Measurements from ENCODE around the gene ANG. TPM values are rescaled to one million over a fixed set of nuclear protein-coding genes. Genes with fewer than 3 reads are reported as not detected.
"Not testable (repeated sequence)": the region's sequence is repeated elsewhere in the genome, so short reads cannot be mapped to it uniquely, and the experiment has no call there.

Gene ANG
- total RNA-seq, 4 donors from 2014 or later = 1.4 to 15.1 (median 5.8) TPM

- intact Hi-C loops (cut with DNase I) = no loop called here
- Histone ChIP-seq H3K4me3 (peak overlapping the region in 3 of 4 donors; percentile 26 to 56 (median 39)), H3K4me1 (peaks cover 6 to 14% (median 12%) of the 10 kb centered on the region in 3 donors), H3K36me3 (no peaks in the 10 kb centered on the region), H3K27me3 (peaks cover 0 to 98% (median 0%) of the 10 kb centered on the region in 4 donors), H3K27ac (no peak overlapping the region), H3K9me3 (no peaks in the 10 kb centered on the region)
- peak; percentile 10 for DNase-seq
- WGBS, 2 donors = 1 to 18% methylated on average over 8 to 17 of the region's 31 CpGs
- TF ChIP-seq CTCF (IDR thresholded peaks at IDR 0.05) (peak; percentile 39 to 81 (median 57)), POLR2A (IDR thresholded peaks at IDR 0.05) (no peak)
Observed at GRCh38 chr14:20662968-20663732, 25.4 kb upstream of the ANG start.

- Histone ChIP-seq H3K4me1 (peaks cover 6 to 14% (median 12%) of the 10 kb centered on the region in 3 donors), H3K27me3 (peaks cover 0 to 66% (median 0%) of the 10 kb centered on the region in 4 donors)
- 73 to 76% methylated on average over 7 of the region's 7 CpGs for WGBS, 2 donors
- H3K4me3 ChIP-seq; H3K27ac ChIP-seq; H3K9me3 ChIP-seq; H3K36me3 ChIP-seq; DNase-seq; intact Hi-C loops (cut with DNase I): not testable (repeated sequence)
Observed at GRCh38 chr14:20666400-20666961, 22.1 kb upstream of the ANG start.

GRCh38 chr14:20667957-20668356, 20.6 kb upstream of the ANG start:
- Histone ChIP-seq H3K27ac (no peak overlapping the region), H3K4me1 (peaks cover 6 to 10% (median 9%) of the 10 kb centered on the region in 3 donors), H3K4me3 (no peak overlapping the region), H3K9me3 (no peaks in the 10 kb centered on the region), H3K27me3 (peaks cover 0 to 54% (median 0%) of the 10 kb centered on the region in 4 donors), H3K36me3 (no peaks in the 10 kb centered on the region)
- intact Hi-C loops (cut with DNase I) = no loop called here
- DNase-seq = no peak
- whole genome bisulfite sequencing, 2 donors = 44 to 73% methylated on average over 1 to 2 of the region's 2 CpGs
- TF ChIP-seq POLR2A (IDR thresholded peaks at IDR 0.05) (no peak), CTCF (IDR thresholded peaks at IDR 0.05) (no peak)

- intact Hi-C loops (cut with DNase I) = no loop called here
- Histone ChIP-seq H3K36me3 (no peaks in the 10 kb centered on the region), H3K9me3 (no peaks in the 10 kb centered on the region), H3K4me3 (no peak overlapping the region), H3K27ac (no peak overlapping the region), H3K27me3 (peaks cover 0 to 53% (median 0%) of the 10 kb centered on the region in 4 donors), H3K4me1 (peaks cover 0 to under 1% (median 0%) of the 10 kb centered on the region in 3 donors)
- 60% methylated on average over 2 of the region's 2 CpGs; no CpG with 5 or more reads in 1 of the 2 donors for WGBS, 2 donors
- no peak for DNase-seq
- TF ChIP-seq CTCF (IDR thresholded peaks at IDR 0.05) = no peak
- TF ChIP-seq POLR2A (IDR thresholded peaks at IDR 0.05) = no peak
Observed at GRCh38 chr14:20668969-20669368, 19.6 kb upstream of the ANG start.

- intact Hi-C loops (cut with DNase I) = no loop called here
- TF ChIP-seq CTCF (IDR thresholded peaks at IDR 0.05) (no peak), POLR2A (IDR thresholded peaks at IDR 0.05) (no peak)
- no peaks in the 10 kb centered on the region for H3K36me3 ChIP-seq
- H3K27ac ChIP-seq = no peak overlapping the region
- H3K4me1 ChIP-seq = no peaks in the 10 kb centered on the region
- H3K27me3 ChIP-seq = peaks cover 0 to 27% (median 0%) of the 10 kb centered on the region in 4 donors
- DNase-seq = no peak
- no peak overlapping the region for H3K4me3 ChIP-seq
- 55 to 80% methylated on average over 3 to 4 of the region's 4 CpGs for WGBS, 2 donors
- no peaks in the 10 kb centered on the region for H3K9me3 ChIP-seq
Observed at GRCh38 chr14:20671597-20672283, 16.8 kb upstream of the ANG start.

Data from esophagus squamous epithelium (tissue), 5 donors.